ENCODE results near the gene REEP1. TPM values are rescaled to one million over a fixed set of nuclear protein-coding genes. Genes with fewer than 3 reads are reported as not detected.

REEP1 gene
- total and polyA plus RNA-seq, 9 of the 15 experiments (the other 6 are each of a cell fraction or from before 2014, with no cell fraction given): 0.11 to 0.67 (median 0.13) TPM

- TF ChIP-seq MGA (IDR thresholded peaks at IDR 0.05): no peak
- TF ChIP-seq, protein P1, sequence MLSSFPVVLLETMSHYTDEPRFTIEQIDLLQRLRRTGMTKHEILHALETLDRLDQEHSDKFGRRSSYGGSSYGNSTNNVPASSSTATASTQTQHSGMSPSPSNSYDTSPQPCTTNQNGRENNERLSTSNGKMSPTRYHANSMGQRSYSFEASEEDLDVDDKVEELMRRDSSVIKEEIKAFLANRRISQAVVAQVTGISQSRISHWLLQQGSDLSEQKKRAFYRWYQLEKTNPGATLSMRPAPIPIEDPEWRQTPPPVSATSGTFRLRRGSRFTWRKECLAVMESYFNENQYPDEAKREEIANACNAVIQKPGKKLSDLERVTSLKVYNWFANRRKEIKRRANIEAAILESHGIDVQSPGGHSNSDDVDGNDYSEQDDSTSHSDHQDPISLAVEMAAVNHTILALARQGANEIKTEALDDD (IDR thresholded peaks at IDR 0.05): 0 out of 2 replicates have a peak, but pooled peaks have one; percentile 5
- 0 out of 4 replicates have a peak, but pooled peaks of 1 of the 2 experiments have one; percentile 32 for TF ChIP-seq KDM1A (IDR thresholded peaks at IDR 0.05)
- no peak for TF ChIP-seq RFX7 (CRISPR knock-in tag; IDR thresholded peaks at IDR 0.05)
- no peak for TF ChIP-seq MAZ (CRISPR knock-in tag; conservative IDR thresholded peaks at IDR 0.05 in 1 of 2, IDR thresholded peaks at IDR 0.05 in 1 of 2)
- TF ChIP-seq, protein P2, sequence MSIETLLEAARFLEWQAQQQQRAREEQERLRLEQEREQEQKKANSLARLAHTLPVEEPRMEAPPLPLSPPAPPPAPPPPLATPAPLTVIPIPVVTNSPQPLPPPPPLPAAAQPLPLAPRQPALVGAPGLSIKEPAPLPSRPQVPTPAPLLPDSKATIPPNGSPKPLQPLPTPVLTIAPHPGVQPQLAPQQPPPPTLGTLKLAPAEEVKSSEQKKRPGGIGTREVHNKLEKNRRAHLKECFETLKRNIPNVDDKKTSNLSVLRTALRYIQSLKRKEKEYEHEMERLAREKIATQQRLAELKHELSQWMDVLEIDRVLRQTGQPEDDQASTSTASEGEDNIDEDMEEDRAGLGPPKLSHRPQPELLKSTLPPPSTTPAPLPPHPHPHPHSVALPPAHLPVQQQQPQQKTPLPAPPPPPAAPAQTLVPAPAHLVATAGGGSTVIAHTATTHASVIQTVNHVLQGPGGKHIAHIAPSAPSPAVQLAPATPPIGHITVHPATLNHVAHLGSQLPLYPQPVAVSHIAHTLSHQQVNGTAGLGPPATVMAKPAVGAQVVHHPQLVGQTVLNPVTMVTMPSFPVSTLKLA (conservative IDR thresholded peaks at IDR 0.05): no peak
- TF ChIP-seq POLR3A (IDR thresholded peaks at IDR 0.05; ENCODE audit: borderline replicate concordance, extremely low read depth, insufficient read depth, insufficient read length): no peak
- 0 out of 2 replicates have a peak, but pooled peaks have one; percentile 16 for TF ChIP-seq ZNF324 (CRISPR knock-in tag; IDR thresholded peaks at IDR 0.05)
Measured at GRCh38 chr2:86193901-86194567, 143.4 kb downstream of the REEP1 start (continued).
